Measurements from ENCODE around the gene ZSCAN26.
"Not testable (repeated sequence)": the region's sequence is repeated elsewhere in the genome, so short reads cannot be mapped to it uniquely, and the experiment has no call there.

ZSCAN26 gene

GRCh38 chr6:28311139-28311823 lies 44.3 kb downstream of the ZSCAN26 start:
- no peak for FAIRE-seq
- no peak for DNase-seq (ENCODE audit: extremely low spot score, insufficient read length, low read depth)

GRCh38 chr6:28312939-28313338 lies 46.0 kb downstream of the ZSCAN26 start:
- FAIRE-seq, result no peak
- no peak for DNase-seq (ENCODE audit: extremely low spot score, insufficient read length, low read depth)

- FAIRE-seq, result no peak
Observed at GRCh38 chr6:28315628-28316027, 48.7 kb downstream of the ZSCAN26 start.

GRCh38 chr6:28317866-28318265 lies 50.9 kb downstream of the ZSCAN26 start:
- DNase-seq (ENCODE audit: extremely low spot score, insufficient read length, low read depth); FAIRE-seq: not testable (repeated sequence)

More at GRCh38 chr6:28315628-28316027, 48.7 kb downstream of the ZSCAN26 start:
- DNase-seq (ENCODE audit: extremely low spot score, insufficient read length, low read depth), result no peak

- no peak for DNase-seq (ENCODE audit: extremely low spot score, insufficient read length, low read depth)
- no peak for FAIRE-seq
Observed at GRCh38 chr6:28322661-28323060, 55.7 kb downstream of the ZSCAN26 start.

- FAIRE-seq (no peak), DNase-seq (ENCODE audit: extremely low spot score, insufficient read length, low read depth) (no peak)
Observed at GRCh38 chr6:28323813-28324424, 57.0 kb downstream of the ZSCAN26 start.

- FAIRE-seq (no peak), DNase-seq (ENCODE audit: extremely low spot score, insufficient read length, low read depth) (no peak)
Observed at GRCh38 chr6:28326371-28326948, 59.5 kb downstream of the ZSCAN26 start.
